Left ventricle myocardium inferior (tissue), 1 donor: ENCODE results near the gene BRI3BP. TPM values are rescaled to one million over a fixed set of nuclear protein-coding genes. Genes with fewer than 3 reads are reported as not detected.

Experiments used
- DNase-seq: peaks from one replicate; pipeline ENCODE4 v3.0.0-alpha.2; 2020
- H3K27ac ChIP-seq: fragments of 200-600 bp; replicated peaks from 2 replicates; pipeline ENCODE4 v1.8.0; 2021
- H3K27me3 ChIP-seq: fragments of 200-600 bp; 2 replicates; pipeline ENCODE4 v1.8.0; 2021; ENCODE audit warnings: low read depth
- H3K36me3 ChIP-seq: fragments of 200-600 bp; 2 replicates; pipeline ENCODE4 v1.8.0; 2021
- H3K4me1 ChIP-seq: fragments of 200-600 bp; 2 replicates; pipeline ENCODE4 v1.8.0; 2021
- H3K4me3 ChIP-seq: fragments of 200-600 bp; 2 replicates; pipeline ENCODE4 v1.8.0; 2021; ENCODE audit warnings: mild to moderate bottlenecking, moderate library complexity
- H3K9me3 ChIP-seq: fragments of 200-600 bp; replicated peaks from 2 replicates; pipeline ENCODE4 v1.8.0; 2021
- intact Hi-C: fragments of 100-400 bp; cut with micrococcal nuclease; formaldehyde crosslinking; loops from one replicate; pipeline ENCODE4 v1.11.0; 2022
- total RNA-seq: library from RNA; stranded (reverse); fragmentation: NEBNext Ultra II Directional; extraction: Animal tissue kit (Norgen Biotek cat#: 25700); gene quantifications from one replicate; pipeline ENCODE4 v1.2.1, GENCODE V29; 2021
- TF ChIP-seq, protein P1 (sequence below): fragments of 200-600 bp; IDR thresholded peaks from 2 replicates; pipeline ENCODE4 v1.8.0; 2021; ENCODE audit warnings: antibody characterized with exemption, mild to moderate bottlenecking, borderline replicate concordance
- donor health status: DM: no; HTN: yes; CAD: no; lungs with severe emphysema.

BRI3BP gene
- total RNA-seq, 1 donor from 2014 or later: 4.3 TPM

DNA sequence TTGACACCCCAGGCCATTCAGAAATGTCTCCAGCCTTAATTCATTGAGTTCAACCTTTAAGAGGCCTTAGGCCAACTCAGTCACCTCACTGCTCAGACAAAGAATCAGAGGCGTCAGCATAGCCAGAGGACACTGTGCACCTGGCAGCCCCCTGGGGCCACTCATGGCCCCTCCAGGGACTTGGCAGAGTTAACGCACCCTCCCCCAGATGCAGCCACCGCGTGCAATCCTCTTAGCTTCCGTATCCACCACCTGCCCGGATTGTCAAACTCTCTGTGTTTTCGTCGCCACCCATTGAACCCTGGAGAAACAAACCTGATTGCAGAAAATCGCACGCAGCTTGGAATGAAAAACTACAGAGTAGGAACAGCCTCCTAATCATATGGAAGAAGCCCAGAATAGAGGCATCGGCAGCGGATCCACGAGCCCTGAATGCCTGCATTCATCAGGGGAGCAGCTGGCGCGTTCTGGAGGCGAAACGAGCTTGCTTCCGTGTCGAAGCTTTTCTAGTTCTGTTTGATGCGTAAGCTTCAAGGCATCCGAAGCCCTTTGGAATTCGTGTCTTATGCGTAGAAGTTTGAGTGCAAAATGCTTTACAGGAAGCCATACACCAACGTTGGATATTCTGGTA, 22.4 kb downstream of the BRI3BP start:
- no peak for DNase-seq
- Histone ChIP-seq H3K4me3 (no peak overlapping the region), H3K9me3 (no peaks in the 10 kb centered on the region), H3K27me3 (no peaks in the 10 kb centered on the region), H3K4me1 (no peaks in the 10 kb centered on the region), H3K36me3 (peaks cover 15% of the 10 kb centered on the region), H3K27ac (no peak overlapping the region)
- intact Hi-C loops: no loop called here
- TF ChIP-seq, protein P1, sequence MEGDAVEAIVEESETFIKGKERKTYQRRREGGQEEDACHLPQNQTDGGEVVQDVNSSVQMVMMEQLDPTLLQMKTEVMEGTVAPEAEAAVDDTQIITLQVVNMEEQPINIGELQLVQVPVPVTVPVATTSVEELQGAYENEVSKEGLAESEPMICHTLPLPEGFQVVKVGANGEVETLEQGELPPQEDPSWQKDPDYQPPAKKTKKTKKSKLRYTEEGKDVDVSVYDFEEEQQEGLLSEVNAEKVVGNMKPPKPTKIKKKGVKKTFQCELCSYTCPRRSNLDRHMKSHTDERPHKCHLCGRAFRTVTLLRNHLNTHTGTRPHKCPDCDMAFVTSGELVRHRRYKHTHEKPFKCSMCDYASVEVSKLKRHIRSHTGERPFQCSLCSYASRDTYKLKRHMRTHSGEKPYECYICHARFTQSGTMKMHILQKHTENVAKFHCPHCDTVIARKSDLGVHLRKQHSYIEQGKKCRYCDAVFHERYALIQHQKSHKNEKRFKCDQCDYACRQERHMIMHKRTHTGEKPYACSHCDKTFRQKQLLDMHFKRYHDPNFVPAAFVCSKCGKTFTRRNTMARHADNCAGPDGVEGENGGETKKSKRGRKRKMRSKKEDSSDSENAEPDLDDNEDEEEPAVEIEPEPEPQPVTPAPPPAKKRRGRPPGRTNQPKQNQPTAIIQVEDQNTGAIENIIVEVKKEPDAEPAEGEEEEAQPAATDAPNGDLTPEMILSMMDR: no peak

GRCh38 chr12:125017801-125018200, 24.4 kb downstream of the BRI3BP start:
- no peak overlapping the region for H3K4me3 ChIP-seq
- TF ChIP-seq, protein P1: no peak
- no peak overlapping the region for H3K27ac ChIP-seq
- H3K36me3 ChIP-seq: peaks cover 15% of the 10 kb centered on the region
- H3K9me3 ChIP-seq: no peaks in the 10 kb centered on the region
- intact Hi-C loops: no loop called here
- H3K4me1 ChIP-seq: no peaks in the 10 kb centered on the region
- DNase-seq: no peak
- no peaks in the 10 kb centered on the region for H3K27me3 ChIP-seq

DNA sequence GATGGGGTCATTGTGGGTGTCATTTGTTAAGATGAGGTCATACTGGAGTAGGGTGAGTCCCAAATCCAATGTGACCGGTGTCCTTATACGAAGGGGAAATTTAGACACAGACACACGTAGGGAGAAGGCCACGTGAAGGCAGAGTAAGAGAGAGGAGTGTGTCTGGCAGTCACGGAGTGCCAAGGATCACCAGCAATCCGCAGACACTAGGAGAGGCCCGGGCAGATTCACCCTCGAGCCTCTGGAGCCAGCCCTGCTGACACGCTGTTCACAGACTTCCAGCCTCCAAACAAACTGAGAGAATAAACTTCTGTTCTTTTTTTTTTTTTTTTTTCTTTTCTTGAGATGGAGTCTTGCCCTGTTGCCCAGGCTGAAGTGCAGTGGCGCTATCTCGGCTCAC, 24.9 kb downstream of the BRI3BP start:
- TF ChIP-seq, protein P1: no peak
- Histone ChIP-seq H3K9me3 (no peaks in the 10 kb centered on the region), H3K4me3 (no peak overlapping the region), H3K27me3 (no peaks in the 10 kb centered on the region), H3K27ac (no peak overlapping the region), H3K36me3 (peaks cover 12% of the 10 kb centered on the region), H3K4me1 (no peaks in the 10 kb centered on the region)
- DNase-seq: no peak
- intact Hi-C loops: no loop called here

DNA sequence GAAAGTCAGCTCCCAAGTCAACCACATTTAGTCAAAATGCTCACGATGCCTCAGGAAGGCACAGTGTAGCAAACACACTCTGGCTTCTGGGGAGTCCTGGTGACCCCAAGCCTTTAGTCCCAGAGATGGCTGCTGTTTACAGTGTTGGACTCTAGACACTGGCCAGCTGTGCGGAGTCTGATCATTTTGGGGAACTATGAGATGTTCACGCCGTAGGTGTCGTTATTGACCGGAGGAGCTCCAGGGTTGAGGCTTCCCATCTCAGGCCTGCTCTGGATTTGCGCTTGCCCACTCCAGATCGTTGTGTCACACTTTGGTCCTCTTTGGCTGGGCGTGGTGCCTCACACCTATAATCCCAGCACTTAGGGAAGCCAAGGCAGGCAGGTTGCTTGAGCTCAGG, 27.7 kb downstream of the BRI3BP start:
- Histone ChIP-seq H3K4me3 (no peak overlapping the region), H3K27ac (no peak overlapping the region), H3K9me3 (no peaks in the 10 kb centered on the region), H3K36me3 (no peaks in the 10 kb centered on the region), H3K27me3 (no peaks in the 10 kb centered on the region), H3K4me1 (no peaks in the 10 kb centered on the region)
- TF ChIP-seq, protein P1: no peak
- intact Hi-C loops: no loop called here
- no peak for DNase-seq

DNA sequence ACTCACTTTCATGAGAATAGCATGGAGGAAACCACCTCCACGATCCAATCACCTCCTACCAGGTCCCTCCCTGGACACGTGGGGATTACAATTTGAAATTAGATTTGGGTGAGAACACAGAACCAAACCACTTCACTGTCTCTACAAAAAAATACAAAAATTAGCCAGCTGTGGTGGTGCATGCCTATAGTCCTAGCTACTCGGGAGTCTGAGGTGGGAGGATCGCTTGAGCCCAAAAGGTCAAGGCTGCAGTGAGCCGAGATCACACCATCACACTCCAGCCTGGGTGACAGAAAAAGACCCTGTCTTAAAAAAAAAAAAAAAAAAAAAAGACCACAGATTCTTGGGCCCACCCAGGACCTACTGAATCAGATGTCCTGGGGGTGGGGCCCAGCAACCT, 28.3 kb downstream of the BRI3BP start:
- no peaks in the 10 kb centered on the region for H3K36me3 ChIP-seq
- H3K27me3 ChIP-seq: no peaks in the 10 kb centered on the region
- H3K9me3 ChIP-seq: no peaks in the 10 kb centered on the region
- no peak overlapping the region for H3K4me3 ChIP-seq
- DNase-seq: no peak
- TF ChIP-seq, protein P1: no peak
- no peak overlapping the region for H3K27ac ChIP-seq
- H3K4me1 ChIP-seq: no peaks in the 10 kb centered on the region
- intact Hi-C loops: no loop called here

DNA sequence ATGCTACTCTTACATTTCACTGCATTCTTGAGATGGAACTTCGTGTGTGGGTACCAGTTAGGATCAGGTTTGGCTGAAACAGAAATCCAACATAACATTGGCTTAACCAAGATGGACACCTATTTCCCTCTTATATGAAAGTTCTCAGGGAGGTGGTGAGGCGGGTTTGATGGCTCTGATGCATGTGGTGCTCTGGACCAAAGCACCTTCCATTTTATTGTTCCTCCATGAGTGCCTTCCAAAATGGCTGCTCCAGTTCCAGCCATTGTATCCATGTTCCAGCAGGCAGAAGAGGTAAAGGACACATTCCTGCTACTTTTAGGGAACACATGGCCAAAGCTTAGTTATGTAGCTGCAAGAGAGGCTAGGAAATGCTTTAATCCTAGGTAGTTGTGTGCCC, 29.6 kb downstream of the BRI3BP start:
- DNase-seq: no peak
- no peaks in the 10 kb centered on the region for H3K36me3 ChIP-seq
- H3K27me3 ChIP-seq: no peaks in the 10 kb centered on the region
- intact Hi-C loops: no loop called here
- H3K4me3 ChIP-seq: no peak overlapping the region
- no peaks in the 10 kb centered on the region for H3K9me3 ChIP-seq
- no peaks in the 10 kb centered on the region for H3K4me1 ChIP-seq
- H3K27ac ChIP-seq: no peak overlapping the region
- TF ChIP-seq, protein P1: no peak
